ENCODE results near the gene ABCB6. TPM values are rescaled to one million over a fixed set of nuclear protein-coding genes. Genes with fewer than 3 reads are reported as not detected.

ABCB6 gene
- total and polyA plus RNA-seq, 2 experiments from 2014 or later = 21.8 to 25.3 TPM

- no peaks in the 10 kb centered on the region for H3K9me3 ChIP-seq (ENCODE audit: low read depth)
- H3K9me2 ChIP-seq (ENCODE audit: insufficient read depth) = no peaks in the 10 kb centered on the region
- no peaks in the 10 kb centered on the region for H4K20me1 ChIP-seq (ENCODE audit: insufficient read depth)
- H2AFZ ChIP-seq = no peak overlapping the region
- H3F3A ChIP-seq (ENCODE audit: insufficient read depth) = peaks cover 23% of the 10 kb centered on the region
- H3K27ac ChIP-seq = no peak overlapping the region
- peaks cover 20% of the 10 kb centered on the region for H3K4me1 ChIP-seq (ENCODE audit: insufficient read depth)
- no peak for TF ChIP-seq EZH2 (IDR thresholded peaks at IDR 0.05; ENCODE audit: insufficient read depth, poor library complexity, severe bottlenecking)
- TF ChIP-seq EZH2phosphoT487 (IDR thresholded peaks at IDR 0.05; ENCODE audit: insufficient read depth, low read depth) = no peak
- H3K4me2 ChIP-seq (ENCODE audit: unreplicated experiment) = no peak overlapping the region
- H3K36me3 ChIP-seq (ENCODE audit: low read depth) = peaks cover 11% of the 10 kb centered on the region; the same call in 1 of the 2 replicates
- no peak overlapping the region for H3K4me3 ChIP-seq
- H3K9ac ChIP-seq = no peak overlapping the region
- no peak for DNase-seq
- no peaks in the 10 kb centered on the region for H3K27me3 ChIP-seq (replicated peaks; ENCODE audit: insufficient read depth)
- WGBS, 2 experiments (ENCODE audit: low coverage in 1 of 2, low lambda C conversion rate in 2 of 2, missing lambda C conversion rate in 2 of 2) = 92% methylated on average over 16 of the region's 16 CpGs
- peaks cover 23% of the 10 kb centered on the region for H3K79me2 ChIP-seq (ENCODE audit: insufficient read depth)
- in situ Hi-C loops (cut with MboI) = no loop called here
Observed at GRCh38 chr2:219172231-219173154, 46.3 kb downstream of the ABCB6 start.

DNA sequence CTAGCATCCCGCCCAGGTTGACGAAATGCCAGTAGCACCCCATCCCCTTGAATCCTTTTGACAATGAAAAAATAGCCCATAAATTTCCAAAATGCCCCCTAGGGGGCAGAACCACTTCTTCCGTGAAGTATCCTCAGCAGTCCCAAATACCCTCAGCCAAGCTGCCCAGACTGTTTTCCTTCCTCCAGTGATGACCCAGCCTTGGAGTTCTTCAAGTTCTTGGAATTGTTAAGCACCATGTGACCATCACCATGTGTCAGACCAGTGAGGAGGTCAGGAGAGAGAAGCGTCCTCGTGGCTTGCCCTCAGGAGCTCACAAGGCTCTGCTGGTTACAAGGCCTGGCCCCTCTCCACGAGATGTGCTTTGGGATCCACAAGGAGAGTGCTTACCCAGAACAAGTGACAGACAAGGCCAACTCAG, 47.5 kb downstream of the ABCB6 start:
- WGBS, 2 experiments (ENCODE audit: low coverage in 1 of 2, low lambda C conversion rate in 2 of 2, missing lambda C conversion rate in 2 of 2) = 1 to 8% methylated on average over 6 of the region's 6 CpGs
- in situ Hi-C loops (cut with MboI) = no loop called here
- TF ChIP-seq EZH2phosphoT487 (IDR thresholded peaks at IDR 0.05; ENCODE audit: insufficient read depth, low read depth) = no peak
- no peak for TF ChIP-seq EZH2 (IDR thresholded peaks at IDR 0.05; ENCODE audit: insufficient read depth, poor library complexity, severe bottlenecking)

DNA sequence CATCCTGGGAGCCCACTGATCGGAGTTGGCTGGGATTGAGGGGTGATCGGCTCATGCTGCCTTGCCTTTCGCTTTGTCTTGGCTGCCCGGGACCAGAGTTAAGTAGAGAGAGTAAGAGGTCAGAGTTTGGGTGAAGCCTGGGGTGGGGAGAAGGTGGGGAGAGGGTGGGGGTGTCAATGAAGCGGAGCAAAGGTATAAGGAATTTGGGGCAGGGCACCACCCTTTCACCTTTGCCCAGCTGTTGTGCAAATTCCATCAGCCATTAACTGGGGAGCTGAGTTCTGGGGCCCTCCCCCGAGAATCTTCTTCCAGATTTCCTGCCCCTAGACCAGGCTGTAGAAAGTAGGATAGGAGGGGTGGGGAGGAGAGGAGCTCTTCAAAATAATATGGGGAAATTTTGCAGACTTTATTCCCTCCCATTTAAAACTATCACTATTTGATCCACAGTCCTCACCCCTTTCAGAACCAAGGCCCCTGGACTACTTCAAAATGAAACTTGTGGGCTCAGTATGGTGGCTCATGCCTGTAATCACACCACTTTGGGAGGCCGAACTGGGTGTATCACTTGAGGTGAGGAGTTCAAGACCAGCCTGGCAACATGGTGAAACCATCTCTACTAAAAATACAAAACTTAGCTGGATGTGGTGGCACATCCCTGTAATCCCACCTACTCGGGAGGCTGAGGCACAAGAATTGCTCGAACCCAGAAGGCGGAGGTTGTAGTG, 48.7 kb downstream of the ABCB6 start, which contains the start of gene SLC23A3:
TSS of gene SLC23A3 (minus strand) at position 100 of the 725 bp plus-strand sequence. CDS start at position 55, 45 bp downstream.
- no peak for DNase-seq
- H3K36me3 ChIP-seq (ENCODE audit: low read depth) = peaks cover 11% of the 10 kb centered on the region; the same call in 1 of the 2 replicates
- H3K9me2 ChIP-seq (ENCODE audit: insufficient read depth) = no peaks in the 10 kb centered on the region
- TF ChIP-seq EZH2phosphoT487 (IDR thresholded peaks at IDR 0.05; ENCODE audit: insufficient read depth, low read depth) = no peak
- TF ChIP-seq EZH2 (IDR thresholded peaks at IDR 0.05; ENCODE audit: insufficient read depth, poor library complexity, severe bottlenecking) = no peak
- no peaks in the 10 kb centered on the region for H3K27me3 ChIP-seq (replicated peaks; ENCODE audit: insufficient read depth)
- WGBS, 2 experiments (ENCODE audit: low coverage in 1 of 2, low lambda C conversion rate in 2 of 2, missing lambda C conversion rate in 2 of 2) = 83 to 91% methylated on average over 9 to 10 of the region's 10 CpGs
- no peaks in the 10 kb centered on the region for H4K20me1 ChIP-seq (ENCODE audit: insufficient read depth)
- peaks cover 10% of the 10 kb centered on the region; the same call in 1 of the 2 replicates for H3K4me1 ChIP-seq (ENCODE audit: insufficient read depth)
- H3K27ac ChIP-seq = no peak within 1 kb of the TSS
- no peaks in the 10 kb centered on the region for H3K9me3 ChIP-seq (ENCODE audit: low read depth)
- in situ Hi-C loops (cut with MboI) = loop anchor here (10.0 kb wide), 1 partner anchor 135 kb away; the partner anchor contains the start of gene PTPRN
- no peak within 1 kb of the TSS for H3K9ac ChIP-seq
- H3K79me2 ChIP-seq (ENCODE audit: insufficient read depth) = peaks cover 9% of the 10 kb centered on the region
- H3K4me2 ChIP-seq (ENCODE audit: unreplicated experiment) = no peak within 1 kb of the TSS
- H3K4me3 ChIP-seq = no peak within 1 kb of the TSS
- no peak within 1 kb of the TSS for H2AFZ ChIP-seq
- peaks cover 20% of the 10 kb centered on the region for H3F3A ChIP-seq (ENCODE audit: insufficient read depth)

More for the DNA sequence above, 47.5 kb downstream of the ABCB6 start:
- DNase-seq = peak; percentile 89
- Histone ChIP-seq H2AFZ (0 out of 2 replicates have a peak overlapping the region, but pooled peaks have one; percentile 11), H3K9me2 (ENCODE audit: insufficient read depth) (no peaks in the 10 kb centered on the region), H3K9me3 (ENCODE audit: low read depth) (no peaks in the 10 kb centered on the region), H3K4me1 (ENCODE audit: insufficient read depth) (peaks cover 16% of the 10 kb centered on the region), H3K4me3 (no peak overlapping the region), H3K27ac (peak overlapping the region; percentile 79), H3F3A (ENCODE audit: insufficient read depth) (peaks cover 20% of the 10 kb centered on the region), H3K36me3 (ENCODE audit: low read depth) (peaks cover 11% of the 10 kb centered on the region; the same call in 1 of the 2 replicates), H4K20me1 (ENCODE audit: insufficient read depth) (no peaks in the 10 kb centered on the region), H3K9ac (peak overlapping the region; percentile 64), H3K27me3 (replicated peaks; ENCODE audit: insufficient read depth) (no peaks in the 10 kb centered on the region), H3K79me2 (ENCODE audit: insufficient read depth) (peaks cover 20% of the 10 kb centered on the region), H3K4me2 (ENCODE audit: unreplicated experiment) (no peak overlapping the region)

GRCh38 chr2:219168932-219169331, 49.8 kb downstream of the ABCB6 start:
- no peaks in the 10 kb centered on the region for H4K20me1 ChIP-seq (ENCODE audit: insufficient read depth)
- no peak overlapping the region for H3K4me2 ChIP-seq (ENCODE audit: unreplicated experiment)
- no peaks in the 10 kb centered on the region for H3K27me3 ChIP-seq (replicated peaks; ENCODE audit: insufficient read depth)
- no peak overlapping the region for H2AFZ ChIP-seq
- H3F3A ChIP-seq (ENCODE audit: insufficient read depth) = peaks cover 20% of the 10 kb centered on the region
- H3K9me2 ChIP-seq (ENCODE audit: insufficient read depth) = no peaks in the 10 kb centered on the region
- no peaks in the 10 kb centered on the region; the same call in 1 of the 2 replicates for H3K79me2 ChIP-seq (ENCODE audit: insufficient read depth)
- in situ Hi-C loops (cut with MboI) = loop anchor here (10.0 kb wide), 1 partner anchor 136 kb away; the partner anchor contains the start of gene PTPRN
- 0 out of 2 replicates have a peak, but pooled peaks cover under 1% of the 10 kb centered on the region for H3K36me3 ChIP-seq (ENCODE audit: low read depth)
- no peak overlapping the region for H3K9ac ChIP-seq
- TF ChIP-seq EZH2 (IDR thresholded peaks at IDR 0.05; ENCODE audit: insufficient read depth, poor library complexity, severe bottlenecking) (no peak), EZH2phosphoT487 (IDR thresholded peaks at IDR 0.05; ENCODE audit: insufficient read depth, low read depth) (no peak)
- H3K4me3 ChIP-seq = no peak overlapping the region
- H3K4me1 ChIP-seq (ENCODE audit: insufficient read depth) = peaks cover 6% of the 10 kb centered on the region; the same call in 1 of the 2 replicates
- H3K27ac ChIP-seq = no peak overlapping the region
- no peak for DNase-seq
- no peaks in the 10 kb centered on the region for H3K9me3 ChIP-seq (ENCODE audit: low read depth)

Measured in GM23248 (cell line).